ENCODE measurements around the gene SPECC1.

DNA sequence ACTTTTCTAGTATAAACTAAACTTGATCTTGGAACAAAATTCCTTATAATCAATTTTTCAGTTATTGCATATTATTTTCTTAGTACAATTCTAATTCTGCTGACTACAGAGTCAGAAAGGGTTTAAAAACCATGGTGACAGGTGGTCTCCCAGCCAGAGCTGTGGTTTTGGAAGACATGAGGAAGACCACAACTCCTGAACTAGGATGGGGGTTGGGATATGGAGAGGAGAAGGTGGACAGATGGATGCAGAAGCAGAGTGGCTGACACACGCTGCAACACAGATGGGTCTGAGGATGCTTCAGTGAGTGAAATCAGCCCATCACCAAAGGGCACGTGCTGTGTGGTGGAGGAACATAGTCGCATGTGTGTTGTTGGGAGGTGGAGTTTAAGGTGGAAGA lies 270.5 kb downstream of the SPECC1 start:
- TF ChIP-seq CTCF (IDR thresholded peaks at IDR 0.05): no peak
- no peak for TF ChIP-seq POLR2A (IDR thresholded peaks at IDR 0.05)

Data from gastroesophageal sphincter (tissue), 3 donors.